GM21381 (cell line): ENCODE measurements around the gene ZNF83.
"Not testable (repeated sequence)": the region's sequence is repeated elsewhere in the genome, so short reads cannot be mapped to it uniquely, and the experiment has no call there.

ENCODE experiments used
- ATAC-seq: cut with Tn5 transposase; IDR thresholded peaks from one replicate; pipeline ENCODE4 v1.9.1; 2021; ENCODE audit warnings: mild to moderate bottlenecking, moderate library complexity; ENCODE audit not compliant: unreplicated experiment

ZNF83 gene

GRCh38 chr19:52640916-52641315 is 2.8 kb upstream of the ZNF83 start:
- ATAC-seq, result no peak

GRCh38 chr19:52639996-52640395 is 1.8 kb upstream of the ZNF83 start:
- ATAC-seq, result no peak

GRCh38 chr19:52638601-52639000 is 446 bp upstream of the ZNF83 start:
- peak; percentile 10 for ATAC-seq

- no peak for ATAC-seq
These were observed 2.2 kb downstream of the ZNF83 start for GRCh38 chr19:52635786-52636570.

- ATAC-seq, result not testable (repeated sequence)
These were observed 10.7 kb downstream of the ZNF83 start for GRCh38 chr19:52627441-52627840.

GRCh38 chr19:52626915-52627314 is 11.2 kb downstream of the ZNF83 start:
- no peak for ATAC-seq

- ATAC-seq, result no peak
These were observed 15.9 kb downstream of the ZNF83 start for GRCh38 chr19:52622261-52622660.

- no peak for ATAC-seq
These were observed 16.8 kb downstream of the ZNF83 start for GRCh38 chr19:52621376-52621775.

- ATAC-seq, result no peak
These were observed 24.8 kb downstream of the ZNF83 start for GRCh38 chr19:52613299-52613906.

GRCh38 chr19:52603558-52604207 is 34.5 kb downstream of the ZNF83 start:
- no peak for ATAC-seq

- ATAC-seq, result no peak
These were observed 35.2 kb downstream of the ZNF83 start for GRCh38 chr19:52602941-52603340.

- ATAC-seq, result not testable (repeated sequence)
These were observed 36.2 kb downstream of the ZNF83 start for GRCh38 chr19:52601974-52602366.

GRCh38 chr19:52601025-52601973 is 36.9 kb downstream of the ZNF83 start:
- peak; percentile 93 for ATAC-seq

- peak; percentile 15 for ATAC-seq
These were observed 37.5 kb downstream of the ZNF83 start for GRCh38 chr19:52600639-52601024.

GRCh38 chr19:52599241-52599640 is 38.9 kb downstream of the ZNF83 start:
- no peak for ATAC-seq

- ATAC-seq, result not testable (repeated sequence)
These were observed 44.7 kb downstream of the ZNF83 start for GRCh38 chr19:52593441-52593840.

GRCh38 chr19:52592301-52592700 is 45.9 kb downstream of the ZNF83 start:
- no peak for ATAC-seq

- ATAC-seq, result no peak
These were observed 47.4 kb downstream of the ZNF83 start for GRCh38 chr19:52590728-52591127.

- no peak for ATAC-seq
These were observed 52.6 kb downstream of the ZNF83 start for GRCh38 chr19:52585604-52586003.

- no peak for ATAC-seq
These were observed 53.3 kb downstream of the ZNF83 start for GRCh38 chr19:52584736-52585440.
